ENCODE measurements around the gene TMCC1.

The TMCC1 gene

GRCh38 chr3:129690406-129690805 is 203.1 kb downstream of the TMCC1 start:
- TF ChIP-seq TAF1 (IDR thresholded peaks at IDR 0.05; ENCODE audit: borderline replicate concordance, insufficient read depth, low read length) (no peak), FOXP2 (optimal IDR thresholded peaks at IDR 0.05; ENCODE audit: borderline replicate concordance, extremely low read depth, extremely low read length, insufficient read depth) (no peak), POLR2AphosphoS5 (IDR thresholded peaks at IDR 0.05; ENCODE audit: low read depth, low read length) (no peak), SIN3A (IDR thresholded peaks at IDR 0.05; ENCODE audit: borderline replicate concordance, insufficient read depth, low read length) (no peak)
- TF ChIP-seq, protein P1, sequence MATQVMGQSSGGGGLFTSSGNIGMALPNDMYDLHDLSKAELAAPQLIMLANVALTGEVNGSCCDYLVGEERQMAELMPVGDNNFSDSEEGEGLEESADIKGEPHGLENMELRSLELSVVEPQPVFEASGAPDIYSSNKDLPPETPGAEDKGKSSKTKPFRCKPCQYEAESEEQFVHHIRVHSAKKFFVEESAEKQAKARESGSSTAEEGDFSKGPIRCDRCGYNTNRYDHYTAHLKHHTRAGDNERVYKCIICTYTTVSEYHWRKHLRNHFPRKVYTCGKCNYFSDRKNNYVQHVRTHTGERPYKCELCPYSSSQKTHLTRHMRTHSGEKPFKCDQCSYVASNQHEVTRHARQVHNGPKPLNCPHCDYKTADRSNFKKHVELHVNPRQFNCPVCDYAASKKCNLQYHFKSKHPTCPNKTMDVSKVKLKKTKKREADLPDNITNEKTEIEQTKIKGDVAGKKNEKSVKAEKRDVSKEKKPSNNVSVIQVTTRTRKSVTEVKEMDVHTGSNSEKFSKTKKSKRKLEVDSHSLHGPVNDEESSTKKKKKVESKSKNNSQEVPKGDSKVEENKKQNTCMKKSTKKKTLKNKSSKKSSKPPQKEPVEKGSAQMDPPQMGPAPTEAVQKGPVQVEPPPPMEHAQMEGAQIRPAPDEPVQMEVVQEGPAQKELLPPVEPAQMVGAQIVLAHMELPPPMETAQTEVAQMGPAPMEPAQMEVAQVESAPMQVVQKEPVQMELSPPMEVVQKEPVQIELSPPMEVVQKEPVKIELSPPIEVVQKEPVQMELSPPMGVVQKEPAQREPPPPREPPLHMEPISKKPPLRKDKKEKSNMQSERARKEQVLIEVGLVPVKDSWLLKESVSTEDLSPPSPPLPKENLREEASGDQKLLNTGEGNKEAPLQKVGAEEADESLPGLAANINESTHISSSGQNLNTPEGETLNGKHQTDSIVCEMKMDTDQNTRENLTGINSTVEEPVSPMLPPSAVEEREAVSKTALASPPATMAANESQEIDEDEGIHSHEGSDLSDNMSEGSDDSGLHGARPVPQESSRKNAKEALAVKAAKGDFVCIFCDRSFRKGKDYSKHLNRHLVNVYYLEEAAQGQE (IDR thresholded peaks at IDR 0.05; ENCODE audit: insufficient read depth in 1 of 2, low read depth in 2 of 2, low read length in 2 of 2): no peak

- TF ChIP-seq SIN3A (IDR thresholded peaks at IDR 0.05; ENCODE audit: borderline replicate concordance, insufficient read depth, low read length) (no peak), POLR2AphosphoS5 (IDR thresholded peaks at IDR 0.05; ENCODE audit: low read depth, low read length) (no peak), FOXP2 (optimal IDR thresholded peaks at IDR 0.05; ENCODE audit: borderline replicate concordance, extremely low read depth, extremely low read length, insufficient read depth) (no peak)
Measured at GRCh38 chr3:129689036-129689435, 204.5 kb downstream of the TMCC1 start.

DNA sequence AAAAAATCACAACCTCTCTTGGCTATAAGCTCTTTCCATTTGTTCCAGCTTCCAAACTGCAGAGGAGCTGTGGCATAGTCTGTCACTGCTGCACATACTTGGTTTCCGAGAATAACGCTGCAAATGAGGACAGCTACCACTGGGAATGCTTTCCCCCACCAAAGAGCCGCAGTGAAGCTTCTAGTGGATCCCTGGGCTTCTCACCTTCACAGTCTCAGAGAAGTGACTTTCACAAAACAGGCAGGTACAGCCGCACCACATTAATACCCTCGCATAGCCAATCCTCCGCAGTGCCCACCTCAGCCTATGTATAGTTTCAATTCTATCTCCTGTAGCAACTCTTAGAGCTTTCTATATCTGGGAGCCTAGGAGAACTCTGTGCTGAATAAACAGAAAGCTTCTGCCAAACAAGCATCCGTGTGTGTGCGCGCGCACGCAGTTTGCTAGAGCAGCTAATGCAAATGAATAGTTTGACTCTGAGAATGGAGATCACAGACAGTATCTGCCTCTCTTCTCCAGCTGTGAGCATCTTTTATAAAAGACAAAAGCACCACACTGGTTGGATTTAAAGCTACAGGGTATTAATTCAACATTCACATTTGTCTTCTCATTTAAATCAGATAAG is 205.1 kb downstream of the TMCC1 start:
- no peak for TF ChIP-seq TAF1 (IDR thresholded peaks at IDR 0.05; ENCODE audit: borderline replicate concordance, insufficient read depth, low read length)
- no peak for TF ChIP-seq SIN3A (IDR thresholded peaks at IDR 0.05; ENCODE audit: borderline replicate concordance, insufficient read depth, low read length)
- TF ChIP-seq FOXP2 (optimal IDR thresholded peaks at IDR 0.05; ENCODE audit: borderline replicate concordance, extremely low read depth, extremely low read length, insufficient read depth): no peak
- no peak for TF ChIP-seq POLR2AphosphoS5 (IDR thresholded peaks at IDR 0.05; ENCODE audit: low read depth, low read length)
- TF ChIP-seq, protein P1 (IDR thresholded peaks at IDR 0.05; ENCODE audit: insufficient read depth in 1 of 2, low read depth in 2 of 2, low read length in 2 of 2): no peak

DNA sequence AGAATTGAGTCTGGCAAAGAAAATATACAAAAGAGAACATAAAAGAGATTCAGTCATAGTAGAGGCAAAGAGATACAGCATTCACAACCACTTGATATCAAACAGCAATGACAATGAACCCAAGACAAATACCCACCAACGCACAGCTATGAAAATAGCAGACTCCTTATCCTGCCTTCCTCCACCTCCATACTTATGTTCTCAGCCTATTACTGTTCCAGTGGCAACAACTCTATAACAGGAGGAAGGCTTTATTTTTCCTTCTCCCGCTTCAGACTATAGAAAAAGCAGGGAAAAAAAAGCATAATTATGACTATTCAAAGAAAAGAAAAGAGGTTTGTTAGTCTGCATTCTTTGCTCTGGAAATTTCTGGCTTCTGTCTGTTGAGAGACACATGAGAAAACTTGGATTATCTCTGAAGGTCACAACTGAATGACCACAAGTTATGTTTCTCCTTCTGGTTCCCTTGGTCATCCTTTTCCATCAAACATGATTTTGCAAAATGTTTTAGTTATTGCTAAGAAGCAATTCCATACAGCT is 205.9 kb downstream of the TMCC1 start:
- no peak for TF ChIP-seq POLR2AphosphoS5 (IDR thresholded peaks at IDR 0.05; ENCODE audit: low read depth, low read length)
- TF ChIP-seq, protein P1 (IDR thresholded peaks at IDR 0.05; ENCODE audit: insufficient read depth in 1 of 2, low read depth in 2 of 2, low read length in 2 of 2): no peak
- TF ChIP-seq SIN3A (IDR thresholded peaks at IDR 0.05; ENCODE audit: borderline replicate concordance, insufficient read depth, low read length): no peak
- TF ChIP-seq TAF1 (IDR thresholded peaks at IDR 0.05; ENCODE audit: borderline replicate concordance, insufficient read depth, low read length): no peak
- TF ChIP-seq FOXP2 (optimal IDR thresholded peaks at IDR 0.05; ENCODE audit: borderline replicate concordance, extremely low read depth, extremely low read length, insufficient read depth): no peak

DNA sequence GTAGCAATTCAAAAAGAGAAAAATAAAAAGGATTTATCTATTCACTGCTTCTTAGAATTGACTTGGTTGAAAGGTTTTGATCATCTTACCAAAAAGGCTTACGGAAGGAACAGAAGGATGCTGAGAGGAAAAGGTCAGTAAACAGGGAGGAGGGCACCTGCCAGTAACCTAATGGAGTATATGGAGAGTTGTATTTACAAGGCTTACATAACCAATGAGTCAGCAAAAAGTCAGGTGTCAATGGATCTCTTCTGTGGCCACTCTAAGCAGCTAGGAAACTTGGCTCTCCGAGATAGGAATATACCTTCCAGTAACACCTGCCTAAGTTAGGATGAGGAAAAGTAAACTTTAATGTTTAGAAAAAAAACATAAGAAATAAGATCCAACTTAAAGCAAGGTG is 206.6 kb downstream of the TMCC1 start:
- TF ChIP-seq SIN3A (IDR thresholded peaks at IDR 0.05; ENCODE audit: borderline replicate concordance, insufficient read depth, low read length) (no peak), TAF1 (IDR thresholded peaks at IDR 0.05; ENCODE audit: borderline replicate concordance, insufficient read depth, low read length) (no peak), POLR2AphosphoS5 (IDR thresholded peaks at IDR 0.05; ENCODE audit: low read depth, low read length) (no peak), FOXP2 (optimal IDR thresholded peaks at IDR 0.05; ENCODE audit: borderline replicate concordance, extremely low read depth, extremely low read length, insufficient read depth) (no peak)
- TF ChIP-seq, protein P1 (IDR thresholded peaks at IDR 0.05; ENCODE audit: insufficient read depth in 1 of 2, low read depth in 2 of 2, low read length in 2 of 2): no peak
